Activated CD4-positive, CD25-positive, alpha-beta regulatory T cell treated with anti-CD3 and anti-CD28 coated beads, Interleukin-2, amount 50 U/mL, for 24 hours (primary cell): ENCODE measurements around the gene ACER2.

ENCODE experiments used
- ATAC-seq, 2 donors: fragments of 150-1000 bp; cut with Tn5 transposase; one replicate each; pipeline ENCODE4 v1.10.0; 2021; ENCODE audit warnings: mild to moderate bottlenecking in 1 of 2, moderate library complexity in 1 of 2

Gene ACER2

DNA sequence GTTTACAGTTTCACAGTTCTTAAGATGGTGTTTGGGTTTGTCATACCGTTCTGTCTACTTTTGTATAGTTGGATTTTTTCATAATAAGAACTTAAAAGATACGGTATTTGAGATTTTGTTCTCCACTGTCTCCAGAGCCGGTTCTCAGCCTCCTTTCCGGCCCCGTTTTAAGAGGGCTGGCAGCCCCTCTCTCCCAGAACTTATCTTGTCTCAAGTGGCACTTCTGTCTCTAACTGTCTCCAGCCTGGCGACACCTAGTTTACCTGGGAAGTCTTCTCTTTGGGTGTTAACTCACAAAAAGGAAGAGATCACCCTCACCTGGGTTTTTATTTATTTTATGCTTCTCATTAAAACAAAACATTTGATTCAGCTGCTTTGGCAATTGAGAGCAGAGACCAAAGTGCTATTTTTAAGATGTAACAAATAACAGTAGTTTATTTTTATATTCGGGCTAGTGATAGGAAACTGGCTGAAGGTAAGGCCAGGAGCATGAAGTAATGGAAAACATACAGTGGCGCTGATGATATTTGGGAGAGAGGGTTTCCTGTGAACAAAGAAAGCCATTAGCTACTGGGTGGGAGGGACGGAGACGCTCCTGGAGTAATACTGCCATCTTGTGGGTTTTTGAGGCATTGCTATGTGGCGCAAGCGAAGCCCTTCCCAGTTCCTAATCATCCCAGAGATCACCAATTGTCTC lies 48.3 kb downstream of the ACER2 start:
- ATAC-seq, result peak; percentile 60 to 78

DNA sequence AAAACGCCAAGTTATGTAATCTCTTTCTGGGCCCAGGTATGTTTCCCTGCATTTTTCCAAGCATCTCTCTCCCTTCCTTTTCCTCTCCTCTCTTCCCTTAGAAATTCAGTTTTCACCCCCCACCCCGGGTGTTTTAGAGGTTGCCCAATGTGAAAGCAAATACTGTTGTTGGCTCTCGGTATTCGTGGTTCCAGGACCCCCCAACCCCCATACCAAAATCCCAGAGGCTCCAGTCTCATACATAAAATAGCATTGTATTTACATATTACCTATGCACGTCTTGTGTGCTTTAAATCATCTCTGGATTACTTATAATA lies 48.8 kb downstream of the ACER2 start:
- ATAC-seq, result no peak

DNA sequence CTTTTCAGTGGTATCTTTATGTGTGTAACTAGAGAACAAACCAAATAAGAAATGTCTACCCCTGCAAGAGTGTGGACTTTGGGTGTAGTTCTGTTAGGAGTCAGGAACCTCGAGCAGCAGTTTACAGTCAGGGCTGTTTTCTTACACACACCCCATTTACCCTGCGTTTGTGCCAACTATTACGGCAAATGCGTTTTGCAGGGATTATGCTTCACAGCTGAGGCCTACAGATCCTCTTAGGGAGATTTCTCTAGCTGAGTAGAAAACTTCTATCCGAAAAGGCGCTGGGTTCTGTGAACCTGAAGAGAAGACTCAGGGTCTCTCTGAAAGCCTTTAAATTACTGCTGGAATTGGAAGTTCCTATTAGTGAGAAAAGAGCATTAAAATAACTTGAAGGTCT lies 51.4 kb downstream of the ACER2 start:
- no peak for ATAC-seq

DNA sequence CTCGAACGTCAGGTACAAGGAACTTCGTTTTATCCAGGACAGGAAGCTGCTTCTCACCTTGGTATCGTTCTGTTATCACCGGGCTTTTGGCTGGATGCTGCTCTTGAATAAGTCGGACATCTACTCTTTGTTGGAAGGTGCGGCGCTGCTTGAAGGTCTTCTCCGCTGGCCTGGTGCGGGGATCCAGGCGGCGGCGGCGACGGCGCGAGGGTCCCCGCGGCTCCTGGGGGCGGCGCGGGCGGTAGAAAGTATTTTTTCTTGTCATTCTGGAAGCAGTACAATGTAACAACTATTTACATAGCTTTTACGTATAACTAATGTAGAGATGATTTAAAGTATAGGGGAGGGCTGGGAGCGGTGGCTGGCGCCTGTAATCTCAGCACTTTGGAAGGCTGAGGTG lies 52.3 kb downstream of the ACER2 start:
- ATAC-seq, result no peak

DNA sequence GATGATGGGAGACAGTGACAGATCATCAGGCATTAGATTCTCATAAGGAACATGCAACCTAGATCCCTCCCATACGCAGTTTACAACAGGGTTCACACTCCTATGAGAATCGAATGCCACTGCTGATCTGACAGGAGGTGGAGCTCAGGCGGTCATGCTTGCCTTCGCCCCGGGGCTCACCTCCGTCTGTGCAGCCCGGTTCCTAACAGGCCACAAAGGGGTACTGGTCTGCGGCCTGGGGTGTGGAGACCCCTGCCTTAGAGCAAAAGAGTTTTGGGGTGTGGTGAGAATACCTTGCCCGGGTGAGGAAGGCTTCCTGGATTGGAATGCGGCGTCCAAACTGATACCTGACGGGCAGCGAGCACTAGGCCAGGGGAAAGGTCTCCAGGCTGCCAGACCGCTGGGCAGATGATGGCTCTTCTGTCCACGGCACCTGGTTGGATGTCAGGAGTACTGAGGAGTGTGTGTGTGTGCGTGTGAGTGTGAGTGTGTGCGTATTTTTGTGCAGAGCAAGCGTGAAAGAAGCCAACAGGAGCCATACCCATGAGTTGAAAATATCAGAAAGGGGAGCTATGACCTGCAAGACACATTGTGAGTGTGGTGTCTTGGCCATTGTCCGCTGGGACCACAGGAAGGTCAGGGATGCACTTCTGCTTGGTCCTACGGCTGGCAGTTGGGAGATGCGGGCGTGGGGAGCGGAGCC lies 55.4 kb downstream of the ACER2 start:
- ATAC-seq, result peak in 1 of 2 donors; percentile 5

DNA sequence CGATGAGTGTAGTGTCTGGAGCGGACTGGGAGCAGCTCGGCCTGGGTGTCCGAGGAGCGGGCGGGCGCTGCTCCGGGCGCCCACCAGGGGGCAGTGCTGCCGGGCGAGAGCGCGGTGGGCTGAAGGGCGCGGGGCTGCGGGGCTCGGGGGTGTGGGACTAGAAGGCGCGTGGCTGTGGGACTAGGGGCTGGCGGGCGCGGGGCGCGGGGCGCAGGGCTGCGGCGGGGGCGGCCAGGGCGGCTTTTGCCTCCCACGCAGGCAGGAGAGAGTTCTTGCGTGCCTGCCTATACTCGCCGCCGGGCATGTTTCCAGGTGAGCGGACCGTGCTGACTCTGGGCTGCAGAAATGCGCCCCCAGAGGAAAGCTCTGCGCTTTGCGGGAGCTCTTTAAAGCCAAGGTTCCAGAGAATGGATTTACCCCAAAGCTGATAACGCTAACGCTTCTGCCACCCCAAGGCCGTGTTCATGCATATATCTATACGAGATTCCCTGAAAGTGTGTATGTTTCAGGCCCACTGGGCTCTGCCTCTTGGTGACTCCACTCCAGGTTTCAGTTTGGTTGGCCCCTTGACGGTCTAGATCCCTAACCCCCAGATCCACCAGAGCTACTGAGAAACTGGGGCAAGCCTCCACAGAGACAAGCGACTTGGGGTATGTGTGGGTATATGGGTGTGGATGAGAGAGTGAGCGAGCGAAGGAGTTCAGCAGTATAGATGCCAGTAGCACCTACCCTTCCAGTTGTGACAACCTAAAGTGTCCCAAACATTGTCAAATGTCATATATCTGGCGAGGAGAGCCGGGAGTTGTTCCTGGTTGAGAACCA lies 56.2 kb downstream of the ACER2 start:
- peak; percentile 86 for ATAC-seq

DNA sequence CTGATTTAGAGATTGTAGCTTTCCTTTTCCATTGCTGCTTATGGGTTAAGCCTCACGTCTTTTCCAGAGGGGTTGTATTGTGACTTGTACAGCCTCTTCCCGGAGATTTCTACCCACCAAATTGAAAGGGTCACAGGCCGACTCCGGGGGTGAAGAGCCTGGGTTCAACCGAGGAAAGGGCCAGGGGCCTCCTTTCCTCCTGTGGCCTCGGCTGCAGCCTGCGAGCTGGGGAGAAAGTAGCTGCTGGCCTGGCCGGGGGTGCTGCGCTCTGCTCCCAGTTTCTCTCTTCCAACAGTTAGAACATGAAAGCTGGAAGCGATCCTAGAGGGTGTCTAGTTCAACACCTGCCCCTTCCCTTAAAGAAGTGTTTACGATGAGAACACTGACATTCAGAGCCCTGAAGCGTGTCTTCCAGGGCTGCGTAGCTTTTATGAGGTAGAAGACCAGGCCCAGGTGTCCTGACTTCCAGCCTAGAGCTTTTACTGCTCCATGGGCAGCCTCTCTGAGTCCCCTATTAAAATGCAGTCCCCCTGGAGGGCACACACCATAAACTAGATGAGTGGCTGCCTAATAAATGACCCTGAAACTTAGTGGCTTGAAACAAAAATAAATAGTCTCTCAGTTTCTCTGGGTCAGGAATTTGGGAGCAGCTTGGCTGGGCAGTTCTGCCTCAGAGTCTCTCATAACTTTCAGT lies 56.9 kb downstream of the ACER2 start:
- ATAC-seq, result no peak

DNA sequence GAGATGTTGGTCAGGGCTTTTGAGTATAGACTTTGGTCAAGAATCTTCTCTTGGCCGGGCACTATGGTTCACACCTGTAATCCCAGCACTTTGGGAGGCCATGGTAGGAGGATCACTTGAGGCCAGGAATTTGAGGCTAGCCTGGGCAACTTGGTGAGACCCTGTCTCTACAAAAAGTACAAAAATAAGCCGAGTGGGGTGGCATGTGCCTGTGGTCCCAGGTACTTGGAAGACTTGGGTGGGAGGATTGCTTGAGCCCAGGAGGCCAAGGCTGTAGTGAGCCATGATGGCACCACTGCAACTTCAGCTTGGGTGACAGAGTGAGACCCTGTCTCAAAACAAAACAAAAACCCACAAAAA lies 57.5 kb downstream of the ACER2 start:
- no peak for ATAC-seq

DNA sequence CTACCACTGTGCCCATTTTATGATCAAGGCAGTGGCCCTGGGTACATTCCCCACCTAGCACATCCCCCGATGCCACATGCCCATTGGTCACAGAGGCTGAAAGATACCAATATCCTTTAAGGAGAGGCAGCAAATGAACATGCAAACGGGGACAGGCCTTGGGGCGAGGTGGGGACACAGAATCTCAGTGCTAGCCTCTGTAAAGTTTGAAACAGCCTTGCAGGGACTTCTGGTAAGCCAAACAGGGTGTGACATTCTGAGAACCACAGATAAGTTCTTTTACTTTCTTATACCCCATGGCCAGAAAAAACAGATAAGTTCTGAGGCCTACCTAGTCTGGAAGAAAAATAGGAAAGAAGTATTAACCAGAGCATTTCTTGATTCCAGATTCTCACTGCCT lies 60.5 kb downstream of the ACER2 start:
- ATAC-seq, result no peak

DNA sequence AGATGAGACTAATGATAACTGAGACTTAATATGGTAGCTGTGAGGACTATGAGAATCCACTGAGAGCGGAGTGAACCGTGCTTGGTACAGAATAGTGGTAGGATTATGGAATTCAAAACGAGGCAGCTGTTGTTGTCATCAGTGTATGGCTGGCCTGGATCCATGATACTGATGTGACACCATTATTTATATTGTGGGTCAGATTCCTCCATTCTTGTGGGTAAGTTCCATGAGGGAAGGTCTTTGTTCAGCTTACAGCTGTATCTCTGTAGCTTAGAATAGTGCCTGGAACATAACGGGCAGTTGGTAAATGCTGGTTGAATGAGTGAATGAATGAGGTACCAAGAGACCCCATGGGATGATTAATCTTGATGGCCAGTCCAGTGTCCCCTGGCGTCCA lies 61.8 kb downstream of the ACER2 start:
- no peak for ATAC-seq

DNA sequence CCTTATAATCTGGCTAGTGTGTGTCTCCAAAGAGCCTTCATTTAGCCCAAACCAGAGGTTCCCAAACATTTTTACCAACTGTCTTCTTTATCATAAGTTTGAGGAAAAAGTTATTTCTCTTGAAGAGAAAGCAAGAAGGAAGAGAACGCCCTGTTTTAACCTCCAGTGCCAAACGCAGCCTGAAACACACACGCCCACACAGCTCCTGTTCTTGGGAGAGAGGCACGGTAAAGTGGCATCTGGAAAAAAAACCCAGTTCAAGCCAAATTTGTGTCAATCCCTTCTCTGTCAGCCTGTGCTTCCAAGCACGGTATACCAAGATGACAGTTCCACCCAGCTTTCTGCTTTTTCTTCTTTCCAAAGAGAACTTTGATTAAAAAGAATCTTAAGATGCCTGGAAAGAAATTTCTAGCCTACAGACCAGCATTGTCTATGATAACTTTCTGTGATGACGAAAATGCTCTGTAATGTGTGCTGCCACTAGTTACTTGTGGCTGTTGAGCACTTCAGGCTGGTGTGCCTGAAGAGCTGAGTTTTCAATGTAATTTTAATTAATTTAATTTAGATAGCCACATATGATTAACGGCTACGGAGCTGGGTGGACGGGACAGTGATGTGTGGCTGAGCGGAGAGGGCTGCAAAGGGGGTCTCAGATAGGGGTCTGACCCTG lies 62.3 kb downstream of the ACER2 start:
- no peak for ATAC-seq

DNA sequence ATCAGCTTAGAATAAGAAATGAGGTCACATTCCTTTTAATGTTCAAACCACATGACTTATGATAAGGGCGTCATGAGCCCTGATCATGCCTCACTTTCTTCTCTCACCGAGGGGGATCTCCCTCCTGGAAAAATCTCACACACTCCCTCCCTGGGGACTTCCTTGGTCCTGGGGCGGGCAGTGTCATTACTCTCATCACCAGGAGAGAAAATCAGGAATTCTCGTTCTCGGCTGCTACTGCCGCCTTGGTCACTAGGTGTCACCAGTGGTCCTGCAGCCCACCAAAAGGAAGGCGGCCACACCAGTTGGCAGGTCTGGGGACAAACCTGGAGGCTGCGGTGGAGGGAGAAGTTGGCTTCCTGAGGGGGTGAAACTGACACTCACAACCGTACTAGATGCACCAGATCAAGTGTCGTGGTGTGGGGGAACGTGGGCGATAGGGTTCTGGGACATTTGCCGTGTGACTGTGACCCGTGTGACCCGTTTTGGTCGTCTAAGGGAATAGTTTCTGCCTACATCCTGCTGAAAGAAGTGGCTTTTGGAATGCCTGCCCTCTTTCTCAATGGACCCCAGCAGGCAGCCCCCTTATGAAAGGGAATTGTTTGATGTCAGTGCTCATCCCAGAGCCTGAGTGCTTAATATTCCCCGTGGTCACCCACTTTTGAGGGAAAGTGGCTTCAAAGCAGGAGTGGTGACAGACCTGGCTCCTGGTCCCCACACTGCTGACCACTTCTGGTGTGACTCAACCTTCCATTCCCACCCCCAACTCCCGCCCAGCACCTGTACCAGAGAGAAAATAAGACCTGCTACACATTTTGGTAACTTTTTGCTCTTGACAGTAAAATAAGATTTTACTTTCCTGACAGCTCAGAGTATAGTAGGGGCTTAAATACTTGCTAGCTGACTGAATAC lies 63.2 kb downstream of the ACER2 start:
- peak; percentile 60 to 73 for ATAC-seq

DNA sequence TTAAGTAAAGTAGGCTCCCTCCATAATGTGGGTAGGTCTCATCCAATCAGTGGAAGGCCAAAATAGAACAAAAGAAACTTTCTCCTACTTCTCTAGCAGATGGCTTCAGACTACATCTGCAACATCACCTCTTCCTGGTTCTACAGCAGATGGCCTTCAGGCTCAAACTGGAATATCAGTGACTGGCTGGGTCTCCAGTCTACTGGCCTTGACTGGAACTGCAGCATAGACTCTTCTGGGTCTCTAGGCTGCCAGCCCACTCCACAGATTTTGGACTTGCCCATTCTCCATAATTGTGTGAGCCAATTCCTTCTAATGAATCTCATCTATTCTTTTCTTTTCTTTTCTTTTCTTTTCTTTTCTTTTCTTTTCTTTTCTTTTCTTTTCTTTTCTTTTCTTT lies 64.8 kb downstream of the ACER2 start:
- no peak for ATAC-seq

DNA sequence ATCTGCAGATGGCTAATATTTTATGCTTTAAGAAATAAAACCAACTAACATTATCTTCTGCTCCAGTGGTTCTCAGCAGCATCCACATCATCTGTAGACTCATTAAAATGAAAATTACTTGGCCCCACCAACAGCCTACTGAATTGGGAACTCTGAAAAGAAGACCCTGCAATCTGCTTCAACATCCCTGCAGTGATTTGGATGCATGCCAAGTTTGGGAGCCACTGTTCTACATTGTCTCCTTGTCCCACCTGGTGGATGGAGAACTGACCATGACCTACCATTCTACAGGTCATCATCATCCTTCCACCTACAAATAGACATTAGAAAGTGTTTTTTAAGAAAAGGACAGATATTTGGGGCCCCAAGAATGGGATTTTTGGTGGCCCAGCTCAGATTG lies 71.1 kb downstream of the ACER2 start:
- no peak for ATAC-seq

DNA sequence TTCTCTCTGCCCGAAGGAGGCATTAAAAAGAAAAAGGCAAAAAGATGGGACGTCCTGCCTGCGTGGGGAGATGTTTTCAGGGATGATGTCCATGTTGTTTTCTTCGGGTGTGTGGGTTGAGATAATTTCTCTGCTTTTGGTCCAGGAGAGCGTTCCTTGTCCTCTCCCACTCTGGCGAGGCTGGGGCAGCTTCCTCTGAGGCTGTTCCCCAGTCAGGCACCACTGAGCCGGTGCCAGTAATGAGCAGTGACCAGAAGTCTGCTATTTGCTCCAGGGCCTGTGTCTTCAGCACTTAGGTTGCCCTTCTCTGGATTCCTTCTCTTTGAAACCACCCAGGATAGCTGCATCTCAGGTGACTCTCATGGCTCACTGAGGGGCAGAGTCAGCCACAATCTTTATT lies 71.5 kb downstream of the ACER2 start:
- no peak for ATAC-seq

DNA sequence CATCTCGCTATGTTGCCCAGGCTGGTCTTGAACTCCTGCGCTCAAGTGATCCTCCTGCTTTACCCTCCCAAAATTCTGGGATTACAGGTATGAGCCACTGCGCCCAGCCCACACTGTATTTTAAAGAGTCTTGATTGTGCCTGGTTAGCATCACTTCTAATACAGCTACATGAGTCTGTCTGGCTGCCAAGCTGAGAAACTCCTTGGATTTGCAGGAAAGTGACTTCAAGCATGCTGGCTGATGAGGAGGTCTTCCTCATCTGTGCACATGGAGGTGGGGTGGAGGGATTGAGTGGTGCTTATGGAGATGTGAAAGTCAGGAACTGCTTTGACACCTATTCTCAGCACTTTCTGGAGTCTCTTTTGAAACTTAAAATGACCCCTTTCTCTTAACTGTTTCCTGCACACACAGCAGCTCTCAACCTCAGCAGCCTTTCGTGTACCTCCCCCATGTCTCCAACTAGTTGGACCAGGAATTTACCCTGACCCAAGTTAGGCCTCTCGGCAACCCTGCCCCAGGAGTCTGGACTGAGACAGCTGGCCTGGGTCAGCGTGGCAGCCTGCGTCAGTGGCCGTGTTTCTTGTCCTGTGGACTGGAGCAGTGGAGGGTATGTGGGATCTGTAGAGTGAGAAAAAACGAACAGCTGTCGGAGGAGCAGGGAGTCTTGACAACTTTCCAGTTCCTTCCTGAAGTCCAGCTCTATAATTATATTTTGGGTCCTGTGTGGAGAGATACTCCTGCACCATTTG lies 72.5 kb downstream of the ACER2 start:
- ATAC-seq, result no peak

DNA sequence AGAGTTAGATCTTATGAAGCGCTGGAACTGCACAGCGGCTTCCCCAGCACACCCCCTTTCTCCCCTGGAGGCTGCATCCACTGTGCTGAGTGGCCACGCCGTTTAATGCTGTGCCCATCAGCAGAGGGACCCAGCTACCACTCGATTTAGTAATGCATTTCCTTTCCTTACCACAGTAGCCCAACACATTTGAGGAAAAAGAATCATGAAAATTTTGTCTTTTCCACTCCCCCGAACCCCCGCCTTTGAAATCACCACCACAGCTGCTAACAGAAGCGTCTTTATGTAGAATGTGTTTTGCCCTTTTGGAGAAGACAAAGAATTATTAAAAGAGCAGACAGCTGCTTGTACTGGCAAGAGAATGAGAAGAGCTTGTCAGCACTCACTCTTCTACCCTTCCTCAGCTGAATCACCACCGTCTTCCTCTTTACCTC lies 73.2 kb downstream of the ACER2 start:
- ATAC-seq, result no peak

DNA sequence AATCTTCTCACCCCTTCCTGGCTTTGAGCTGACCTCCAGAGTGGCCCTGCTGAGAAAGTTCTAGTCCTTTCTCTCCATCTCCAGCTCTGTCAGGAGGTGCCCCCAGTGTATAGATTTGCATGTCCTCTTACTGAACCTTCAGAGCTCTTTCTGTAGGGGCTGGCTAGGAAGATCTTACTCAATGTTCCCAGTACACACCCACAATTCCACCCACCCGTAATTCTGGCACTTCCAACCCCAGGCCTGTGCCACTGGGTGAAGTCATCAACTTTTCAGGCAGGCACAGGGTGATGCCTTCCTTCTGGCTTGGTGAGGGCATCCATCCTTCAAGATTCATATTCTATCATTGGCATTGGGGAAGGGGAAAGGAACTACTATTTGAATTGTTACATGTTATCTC lies 75.9 kb downstream of the ACER2 start:
- no peak for ATAC-seq

DNA sequence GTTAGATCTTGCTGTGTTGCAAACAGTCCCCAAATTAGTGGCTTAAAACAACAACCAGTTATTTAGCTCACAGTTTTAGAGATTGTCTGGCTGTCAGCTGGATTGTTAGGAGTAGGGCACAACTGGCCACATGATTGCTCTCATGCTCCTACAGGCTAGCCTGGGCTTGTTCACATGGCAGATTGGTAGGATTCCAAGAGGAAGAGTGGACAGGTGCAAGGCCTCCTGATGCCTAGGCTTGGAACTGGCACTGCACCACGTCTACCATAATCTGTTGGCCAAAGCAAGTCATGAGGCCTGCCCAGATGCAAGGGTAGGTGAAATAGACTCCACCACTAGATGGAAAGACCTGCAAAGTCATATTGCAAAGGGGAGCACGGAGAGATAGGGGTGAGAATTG lies 76.4 kb downstream of the ACER2 start:
- no peak for ATAC-seq

DNA sequence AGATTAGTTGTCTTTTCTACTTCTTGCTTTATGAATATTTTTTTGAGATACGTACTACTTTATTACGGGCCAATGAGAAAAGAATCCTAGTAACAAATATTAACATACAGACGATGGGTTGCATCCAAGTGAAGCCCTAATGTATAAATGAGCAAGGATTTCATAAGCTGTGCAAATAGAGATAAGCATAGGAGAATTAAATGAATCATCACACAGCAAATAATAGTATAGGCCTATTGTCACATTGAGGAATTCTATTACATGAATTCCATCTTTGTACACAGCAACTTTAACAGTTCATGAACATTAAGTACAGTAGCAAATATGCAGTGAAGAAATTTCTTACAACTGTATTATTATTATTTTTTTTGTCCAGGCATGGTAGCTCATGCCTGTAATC lies 78.0 kb downstream of the ACER2 start:
- no peak for ATAC-seq

DNA sequence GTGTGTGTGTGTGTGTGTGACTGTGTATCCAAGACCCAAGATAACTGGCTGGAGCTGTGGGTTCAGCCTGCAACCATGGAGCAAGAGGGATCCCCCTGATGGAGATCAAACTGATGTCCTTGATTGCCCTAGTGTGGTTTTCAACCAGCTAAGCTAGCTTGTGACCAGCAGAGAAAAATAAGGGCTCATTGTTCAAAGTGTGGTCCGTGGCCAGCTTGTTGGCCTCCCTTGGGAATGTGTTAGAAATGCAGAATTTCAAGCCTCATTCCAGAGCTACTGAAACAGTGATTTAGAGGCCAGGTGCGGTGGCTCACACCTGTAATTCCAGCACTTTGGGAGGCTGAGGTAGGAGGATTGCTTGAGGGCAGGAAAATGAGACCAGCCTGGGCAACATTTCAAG lies 79.9 kb downstream of the ACER2 start:
- no peak for ATAC-seq
